Right renal pelvis (tissue), 4 donors: Measurements from ENCODE around the gene ST3GAL4. TPM values are rescaled to one million over a fixed set of nuclear protein-coding genes. Genes with fewer than 3 reads are reported as not detected.

Source experiments
- polyA plus RNA-seq, 4 donors: library from polyadenylated mRNA; unstranded; fragments of 120-200 nt; gene quantifications; one replicate each; pipeline ENCODE4 v1.2.1, GENCODE V29; 2013; ENCODE audit not compliant: insufficient read length in 4 of 4

ST3GAL4 gene
- polyA plus RNA-seq, 4 donors, result 17.1 to 21.9 (median 19.6) TPM

Other genes with a start within 250 kb of the ST3GAL4 start
- 10 to 100 TPM; 29.8 to 32.5 (median 30.9) TPM for gene RPUSD4, start 144.0 kb upstream of the ST3GAL4 start, polyA plus RNA-seq
- 10 to 100 TPM; 27.3 to 32.9 (median 30.9) TPM for gene FAM118B, start 143.9 kb upstream of the ST3GAL4 start, polyA plus RNA-seq
- 10 to 100 TPM; 79.3 to 89.1 (median 82.9) TPM for gene SRPRA, start 86.8 kb upstream of the ST3GAL4 start, polyA plus RNA-seq
- gene FOXRED1, start 86.5 kb upstream of the ST3GAL4 start, polyA plus RNA-seq, result 10 to 100 TPM; 31.2 to 36.7 (median 34.1) TPM
- 10 to 100 TPM; 10.5 to 13.3 (median 11.3) TPM for gene TIRAP, start 72.6 kb upstream of the ST3GAL4 start, polyA plus RNA-seq
- 10 to 100 TPM; 14.8 to 17.7 (median 16.0) TPM for gene DCPS, start 51.6 kb upstream of the ST3GAL4 start, polyA plus RNA-seq